HepG2 (cell line): ENCODE measurements around the gene SF1. TPM values are rescaled to one million over a fixed set of nuclear protein-coding genes. Genes with fewer than 3 reads are reported as not detected.

Experiments used
- ERF ChIP-seq: IDR thresholded peaks from 2 replicates; pipeline ENCODE4 v1.6.1; 2018; ENCODE audit warnings: missing biosample characterization, missing genetic modification reagents
- GATAD1 ChIP-seq: IDR thresholded peaks from 2 replicates; pipeline ENCODE4 v1.6.1; 2016; ENCODE audit warnings: missing genetic modification reagents, missing compliant biosample characterization
- NPAS2 ChIP-seq: sonication (generic); formaldehyde crosslinking; IDR thresholded peaks from 2 replicates; pipeline ENCODE4 v1.8.0; 2022; ENCODE audit warnings: mild to moderate bottlenecking, missing genetic modification reagents, borderline replicate concordance
- RBFOX2 ChIP-seq: fragments of 200-400 bp; formaldehyde crosslinking; IDR thresholded peaks from 2 replicates; pipeline ENCODE4 v1.6.1; 2017; ENCODE audit warnings: low read depth, mild to moderate bottlenecking, low read length
- RXRB ChIP-seq: IDR thresholded peaks from 2 replicates; pipeline ENCODE4 v1.6.1; 2016; ENCODE audit warnings: borderline replicate concordance, missing genetic modification reagents, missing compliant biosample characterization
- TP53 ChIP-seq: sonication (generic); formaldehyde crosslinking; conservative IDR thresholded peaks from 2 replicates; pipeline ENCODE4 v1.4.0; 2020; ENCODE audit warnings: missing genetic modification reagents
- ZNF232 ChIP-seq: sonication (generic); formaldehyde crosslinking; IDR thresholded peaks from 2 replicates; pipeline ENCODE4 v1.4.0; 2020; ENCODE audit warnings: missing genetic modification reagents, borderline replicate concordance
- ZNF276 ChIP-seq: sonication (generic); formaldehyde crosslinking; IDR thresholded peaks from 2 replicates; pipeline ENCODE4 v1.4.0; 2020; ENCODE audit warnings: mild to moderate bottlenecking, low read depth, missing genetic modification reagents
- ZNF333 ChIP-seq: sonication (generic); formaldehyde crosslinking; IDR thresholded peaks from 2 replicates; pipeline ENCODE4 v1.4.0; 2020; ENCODE audit warnings: mild to moderate bottlenecking, missing genetic modification reagents, borderline replicate concordance
- ZNF432 ChIP-seq: sonication (generic); formaldehyde crosslinking; IDR thresholded peaks from 2 replicates; pipeline ENCODE4 v1.5.0; 2020; ENCODE audit warnings: missing genetic modification reagents, mild to moderate bottlenecking, borderline replicate concordance
- ZNF713 ChIP-seq: sonication (generic); formaldehyde crosslinking; IDR thresholded peaks from 2 replicates; pipeline ENCODE4 v1.4.0; 2020; ENCODE audit warnings: mild to moderate bottlenecking, missing genetic modification reagents
- polyA plus RNA-seq, 8 experiments: library from polyadenylated mRNA; depleted of rRNA in 3 of 8; stranded (reverse) in 7 of 8; unstranded in 1 of 8; fragments of >200 nt; fragmentation: Illumina TruSeq in 4 of 8; extraction: Trizol in 4 of 8; gene quantifications; 2 replicates each; pipeline versions ENCODE4 v1.2.1 to v1.2.3, GENCODE V29; 2011 to 2016; ENCODE audit warnings: low read depth in 4 of 8, missing spikeins in 1 of 8, mixed read lengths in 1 of 8; ENCODE audit not compliant: insufficient read depth in 1 of 8
- total RNA-seq, 5 experiments: library from RNA; depleted of rRNA; stranded (reverse); fragments of >200 nt; fragmentation: Illumina TruSeq; extraction: Trizol; gene quantifications; 2 replicates each; pipeline ENCODE4 v1.2.3, GENCODE V29; 2016; ENCODE audit warnings: low read depth in 1 of 5
- TF ChIP-seq, protein P1 (sequence below): sonication (generic); formaldehyde crosslinking; IDR thresholded peaks from 2 replicates; pipeline ENCODE4 v1.5.1; 2020; ENCODE audit warnings: mild to moderate bottlenecking, missing genetic modification reagents, moderate library complexity
- TF ChIP-seq, protein P2 (sequence below): sonication (generic); formaldehyde crosslinking; IDR thresholded peaks from 2 replicates; pipeline ENCODE4 v1.4.0; 2020; ENCODE audit warnings: missing genetic modification reagents
- TF ChIP-seq, protein P3 (sequence below): IDR thresholded peaks from 2 replicates; pipeline ENCODE4 v1.6.1; 2016; ENCODE audit warnings: missing compliant biosample characterization, missing genetic modification reagents, borderline replicate concordance
- TF ChIP-seq, protein P4 (sequence below): sonication (generic); formaldehyde crosslinking; IDR thresholded peaks from 2 replicates; pipeline ENCODE4 v1.8.0; 2022; ENCODE audit warnings: low read depth, missing genetic modification reagents
- TF ChIP-seq, protein P5 (sequence below): sonication (generic); formaldehyde crosslinking; IDR thresholded peaks from 2 replicates; pipeline ENCODE4 v1.4.0; 2020; ENCODE audit warnings: missing genetic modification reagents

SF1 gene
- total and polyA plus RNA-seq, 2 of the 13 experiments (the other 11 are each of a cell fraction or from before 2014, with no cell fraction given): 55.5 to 70.4 TPM

DNA sequence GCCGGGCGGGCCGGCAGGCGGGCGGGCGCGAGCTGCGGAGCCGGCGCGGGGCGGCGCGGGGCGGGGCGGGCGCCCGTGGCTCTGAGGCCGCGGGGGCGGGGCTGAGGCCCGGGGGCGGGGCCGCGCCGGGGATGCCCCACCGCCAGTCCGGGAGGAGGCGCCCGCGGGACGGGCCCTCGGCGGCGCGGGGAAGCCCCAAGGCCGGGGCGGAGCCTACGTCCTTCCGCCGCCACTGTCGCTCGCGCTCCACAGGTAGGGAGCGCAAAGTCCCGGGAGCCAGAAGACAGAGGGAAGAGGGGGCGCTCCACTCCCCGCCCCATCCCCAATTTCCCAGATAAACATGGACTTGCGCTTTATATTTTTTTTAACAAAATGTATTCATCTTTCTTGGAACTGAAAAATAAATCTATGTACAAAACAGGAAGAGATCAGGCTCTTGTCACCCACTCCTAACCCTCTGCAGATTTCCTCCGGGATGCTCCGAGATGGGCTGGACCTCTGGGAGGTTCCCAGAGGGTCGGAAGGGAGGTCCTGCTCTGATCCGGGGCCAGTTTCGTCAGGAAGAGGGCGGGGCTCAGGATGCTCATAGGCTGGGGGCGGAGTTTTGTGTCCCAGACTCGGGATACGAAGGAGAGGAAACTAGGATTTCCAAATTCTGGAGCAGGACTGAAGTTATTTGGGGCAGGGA, 25.0 kb upstream of the SF1 start, which contains the start of gene MAP4K2 (continued):
- peak; percentile 42; the same call in 1 of the 2 replicates for TF ChIP-seq RBFOX2
- 0 out of 2 replicates have a peak, but pooled peaks have one; percentile 48 for TF ChIP-seq ERF
- TF ChIP-seq TP53 (CRISPR knock-in tag): no peak
- TF ChIP-seq ZNF432 (CRISPR knock-in tag): no peak
- TF ChIP-seq ZNF333: no peak
- TF ChIP-seq NPAS2 (CRISPR knock-in tag): no peak
- TF ChIP-seq, protein P1, sequence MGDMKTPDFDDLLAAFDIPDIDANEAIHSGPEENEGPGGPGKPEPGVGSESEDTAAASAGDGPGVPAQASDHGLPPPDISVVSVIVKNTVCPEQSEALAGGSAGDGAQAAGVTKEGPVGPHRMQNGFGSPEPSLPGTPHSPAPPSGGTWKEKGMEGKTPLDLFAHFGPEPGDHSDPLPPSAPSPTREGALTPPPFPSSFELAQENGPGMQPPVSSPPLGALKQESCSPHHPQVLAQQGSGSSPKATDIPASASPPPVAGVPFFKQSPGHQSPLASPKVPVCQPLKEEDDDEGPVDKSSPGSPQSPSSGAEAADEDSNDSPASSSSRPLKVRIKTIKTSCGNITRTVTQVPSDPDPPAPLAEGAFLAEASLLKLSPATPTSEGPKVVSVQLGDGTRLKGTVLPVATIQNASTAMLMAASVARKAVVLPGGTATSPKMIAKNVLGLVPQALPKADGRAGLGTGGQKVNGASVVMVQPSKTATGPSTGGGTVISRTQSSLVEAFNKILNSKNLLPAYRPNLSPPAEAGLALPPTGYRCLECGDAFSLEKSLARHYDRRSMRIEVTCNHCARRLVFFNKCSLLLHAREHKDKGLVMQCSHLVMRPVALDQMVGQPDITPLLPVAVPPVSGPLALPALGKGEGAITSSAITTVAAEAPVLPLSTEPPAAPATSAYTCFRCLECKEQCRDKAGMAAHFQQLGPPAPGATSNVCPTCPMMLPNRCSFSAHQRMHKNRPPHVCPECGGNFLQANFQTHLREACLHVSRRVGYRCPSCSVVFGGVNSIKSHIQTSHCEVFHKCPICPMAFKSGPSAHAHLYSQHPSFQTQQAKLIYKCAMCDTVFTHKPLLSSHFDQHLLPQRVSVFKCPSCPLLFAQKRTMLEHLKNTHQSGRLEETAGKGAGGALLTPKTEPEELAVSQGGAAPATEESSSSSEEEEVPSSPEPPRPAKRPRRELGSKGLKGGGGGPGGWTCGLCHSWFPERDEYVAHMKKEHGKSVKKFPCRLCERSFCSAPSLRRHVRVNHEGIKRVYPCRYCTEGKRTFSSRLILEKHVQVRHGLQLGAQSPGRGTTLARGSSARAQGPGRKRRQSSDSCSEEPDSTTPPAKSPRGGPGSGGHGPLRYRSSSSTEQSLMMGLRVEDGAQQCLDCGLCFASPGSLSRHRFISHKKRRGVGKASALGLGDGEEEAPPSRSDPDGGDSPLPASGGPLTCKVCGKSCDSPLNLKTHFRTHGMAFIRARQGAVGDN (CRISPR knock-in tag): peak; percentile 57
- TF ChIP-seq, protein P2, sequence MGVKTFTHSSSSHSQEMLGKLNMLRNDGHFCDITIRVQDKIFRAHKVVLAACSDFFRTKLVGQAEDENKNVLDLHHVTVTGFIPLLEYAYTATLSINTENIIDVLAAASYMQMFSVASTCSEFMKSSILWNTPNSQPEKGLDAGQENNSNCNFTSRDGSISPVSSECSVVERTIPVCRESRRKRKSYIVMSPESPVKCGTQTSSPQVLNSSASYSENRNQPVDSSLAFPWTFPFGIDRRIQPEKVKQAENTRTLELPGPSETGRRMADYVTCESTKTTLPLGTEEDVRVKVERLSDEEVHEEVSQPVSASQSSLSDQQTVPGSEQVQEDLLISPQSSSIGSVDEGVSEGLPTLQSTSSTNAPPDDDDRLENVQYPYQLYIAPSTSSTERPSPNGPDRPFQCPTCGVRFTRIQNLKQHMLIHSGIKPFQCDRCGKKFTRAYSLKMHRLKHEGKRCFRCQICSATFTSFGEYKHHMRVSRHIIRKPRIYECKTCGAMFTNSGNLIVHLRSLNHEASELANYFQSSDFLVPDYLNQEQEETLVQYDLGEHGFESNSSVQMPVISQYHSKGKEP (CRISPR knock-in tag): no peak
- TF ChIP-seq, protein P3, sequence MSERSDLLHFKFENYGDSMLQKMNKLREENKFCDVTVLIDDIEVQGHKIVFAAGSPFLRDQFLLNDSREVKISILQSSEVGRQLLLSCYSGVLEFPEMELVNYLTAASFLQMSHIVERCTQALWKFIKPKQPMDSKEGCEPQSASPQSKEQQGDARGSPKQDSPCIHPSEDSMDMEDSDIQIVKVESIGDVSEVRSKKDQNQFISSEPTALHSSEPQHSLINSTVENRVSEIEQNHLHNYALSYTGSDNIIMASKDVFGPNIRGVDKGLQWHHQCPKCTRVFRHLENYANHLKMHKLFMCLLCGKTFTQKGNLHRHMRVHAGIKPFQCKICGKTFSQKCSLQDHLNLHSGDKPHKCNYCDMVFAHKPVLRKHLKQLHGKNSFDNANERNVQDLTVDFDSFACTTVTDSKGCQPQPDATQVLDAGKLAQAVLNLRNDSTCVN (CRISPR knock-in tag): no peak
- no peak for TF ChIP-seq ZNF276
- TF ChIP-seq GATAD1 (CRISPR knock-in tag): peak; percentile 41; the same call in 1 of the 2 replicates
- no peak for TF ChIP-seq ZNF232 (CRISPR knock-in tag)
- TF ChIP-seq RXRB (CRISPR knock-in tag): no peak
- TF ChIP-seq, protein P4, sequence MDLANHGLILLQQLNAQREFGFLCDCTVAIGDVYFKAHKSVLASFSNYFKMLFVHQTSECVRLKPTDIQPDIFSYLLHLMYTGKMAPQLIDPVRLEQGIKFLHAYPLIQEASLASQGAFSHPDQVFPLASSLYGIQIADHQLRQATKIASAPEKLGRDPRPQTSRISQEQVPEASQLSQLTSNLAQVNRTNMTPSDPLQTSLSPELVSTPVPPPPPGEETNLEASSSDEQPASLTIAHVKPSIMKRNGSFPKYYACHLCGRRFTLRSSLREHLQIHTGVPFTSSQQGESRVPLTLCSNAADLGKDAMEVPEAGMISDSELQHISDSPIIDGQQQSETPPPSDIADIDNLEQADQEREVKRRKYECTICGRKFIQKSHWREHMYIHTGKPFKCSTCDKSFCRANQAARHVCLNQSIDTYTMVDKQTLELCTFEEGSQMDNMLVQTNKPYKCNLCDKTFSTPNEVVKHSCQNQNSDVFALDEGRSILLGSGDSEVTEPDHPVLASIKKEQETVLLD (CRISPR knock-in tag): peak; percentile 93
- TF ChIP-seq, protein P5, sequence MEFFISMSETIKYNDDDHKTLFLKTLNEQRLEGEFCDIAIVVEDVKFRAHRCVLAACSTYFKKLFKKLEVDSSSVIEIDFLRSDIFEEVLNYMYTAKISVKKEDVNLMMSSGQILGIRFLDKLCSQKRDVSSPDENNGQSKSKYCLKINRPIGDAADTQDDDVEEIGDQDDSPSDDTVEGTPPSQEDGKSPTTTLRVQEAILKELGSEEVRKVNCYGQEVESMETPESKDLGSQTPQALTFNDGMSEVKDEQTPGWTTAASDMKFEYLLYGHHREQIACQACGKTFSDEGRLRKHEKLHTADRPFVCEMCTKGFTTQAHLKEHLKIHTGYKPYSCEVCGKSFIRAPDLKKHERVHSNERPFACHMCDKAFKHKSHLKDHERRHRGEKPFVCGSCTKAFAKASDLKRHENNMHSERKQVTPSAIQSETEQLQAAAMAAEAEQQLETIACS (CRISPR knock-in tag): no peak
- TF ChIP-seq ZNF713 (CRISPR knock-in tag): no peak
